ENCODE results near the gene CNOT1. TPM values are rescaled to one million over a fixed set of nuclear protein-coding genes. Genes with fewer than 3 reads are reported as not detected.

The CNOT1 gene
- total RNA-seq, 4 donors from 2014 or later: 54.7 to 119 (median 87.2) TPM

- Histone ChIP-seq H3K27me3 (peaks cover 5 to 9% (median 6%) of the 10 kb centered on the region in 3 donors), H3K9me3 (no peaks in the 10 kb centered on the region), H3K36me3 (no peaks in the 10 kb centered on the region), H3K4me3 (no peak overlapping the region), H3K27ac (no peak overlapping the region), H3K4me1 (peaks cover 0 to under 1% of the 10 kb centered on the region in 2 donors)
- in situ Hi-C loops (cut with MboI; ENCODE audit: low sequenced_read_pairs in 4 of 4) (loop anchor here in 2 of 4 donors (25.0 kb wide), 2 partner anchors 156 to 231 kb away; partner anchors contain the start of gene GOT2 (in 1 of the 2)), intact Hi-C loops (cut with DNase I; ENCODE audit: low total_unique reads) (no loop called here)
- peak in 1 of 2 donors; percentile 6 for DNase-seq
- TF ChIP-seq POLR2A (IDR thresholded peaks at IDR 0.05) (no peak), CTCF (IDR thresholded peaks at IDR 0.05 in 4 of 5, conservative IDR thresholded peaks at IDR 0.05 in 1 of 5) (no peak)
- ATAC-seq: no peak
Observed at GRCh38 chr16:58506241-58507194, 123.1 kb downstream of the CNOT1 start.

GRCh38 chr16:58503863-58504688, 125.5 kb downstream of the CNOT1 start:
- H3K27ac ChIP-seq: no peak overlapping the region
- ATAC-seq (no peak), DNase-seq (peak in 1 of 2 donors; percentile 7)

GRCh38 chr16:58503166-58503862, 126.3 kb downstream of the CNOT1 start:
- H3K27me3 ChIP-seq: peaks cover 12 to 21% (median 17%) of the 10 kb centered on the region in 3 donors
- intact Hi-C loops (cut with DNase I; ENCODE audit: low total_unique reads): no loop called here
- TF ChIP-seq CTCF (IDR thresholded peaks at IDR 0.05 in 4 of 5, conservative IDR thresholded peaks at IDR 0.05 in 1 of 5) (no peak), POLR2A (IDR thresholded peaks at IDR 0.05) (no peak)

More at GRCh38 chr16:58503863-58504688, 125.5 kb downstream of the CNOT1 start:
- no peak overlapping the region for H3K4me3 ChIP-seq
- in situ Hi-C loops (cut with MboI; ENCODE audit: low sequenced_read_pairs in 4 of 4): loop anchor here in 2 of 4 donors (25.0 kb wide), 2 partner anchors 158 to 233 kb away; partner anchors contain the start of gene GOT2 (in 1 of the 2)
- H3K27me3 ChIP-seq: peaks cover 12 to 21% (median 17%) of the 10 kb centered on the region in 3 donors
- H3K4me1 ChIP-seq: peaks cover 4 to 6% of the 10 kb centered on the region in 2 donors
- H3K9me3 ChIP-seq: no peaks in the 10 kb centered on the region
- intact Hi-C loops (cut with DNase I; ENCODE audit: low total_unique reads): no loop called here
- no peaks in the 10 kb centered on the region for H3K36me3 ChIP-seq
- TF ChIP-seq POLR2A (IDR thresholded peaks at IDR 0.05): no peak
- TF ChIP-seq CTCF (IDR thresholded peaks at IDR 0.05 in 4 of 5, conservative IDR thresholded peaks at IDR 0.05 in 1 of 5): no peak

More at GRCh38 chr16:58503166-58503862, 126.3 kb downstream of the CNOT1 start:
- ATAC-seq (no peak), DNase-seq (peak in 1 of 2 donors; percentile 7)
- Histone ChIP-seq H3K4me3 (no peak overlapping the region), H3K36me3 (no peaks in the 10 kb centered on the region), H3K27ac (no peak overlapping the region), H3K4me1 (peaks cover 4 to 6% of the 10 kb centered on the region in 2 donors), H3K9me3 (no peaks in the 10 kb centered on the region)
- in situ Hi-C loops (cut with MboI; ENCODE audit: low sequenced_read_pairs in 4 of 4): loop anchor here in 2 of 4 donors (25.0 kb wide), 2 partner anchors 159 to 234 kb away; partner anchors contain the start of gene GOT2 (in 1 of the 2)
